ENCODE measurements around the gene LCE1C.

LCE1C gene

GRCh38 chr1:152760551-152761190 is 45.8 kb downstream of the LCE1C start:
- DNase-seq (ENCODE audit: extremely low read depth in 1 of 2, low read depth in 1 of 2), result no peak

GRCh38 chr1:152759453-152760173 is 46.8 kb downstream of the LCE1C start:
- no peak for DNase-seq (ENCODE audit: extremely low read depth in 1 of 2, low read depth in 1 of 2)

- no peak for DNase-seq (ENCODE audit: extremely low read depth in 1 of 2, low read depth in 1 of 2)
Observed at GRCh38 chr1:152758636-152759035, 47.8 kb downstream of the LCE1C start.

- no peak for DNase-seq (ENCODE audit: extremely low read depth in 1 of 2, low read depth in 1 of 2)
Observed at GRCh38 chr1:152757747-152758146, 48.7 kb downstream of the LCE1C start, which contains the start of gene KPRP. TSS of gene KPRP (plus strand) at chr1:152758025. CDS start at chr1:152759589, 1,564 bp downstream.

GRCh38 chr1:152756872-152757271 is 49.6 kb downstream of the LCE1C start:
- DNase-seq (ENCODE audit: extremely low read depth in 1 of 2, low read depth in 1 of 2), result no peak

Measured in activated CD8-positive, alpha-beta memory T cell treated with anti-CD3 and anti-CD28 coated beads for 1 hour (primary cell).